ENCODE data around the gene BHLHE23.
A peak's percentile ranks its signal among the peaks of the same experiment; 100 is the strongest.

Gene BHLHE23

DNA sequence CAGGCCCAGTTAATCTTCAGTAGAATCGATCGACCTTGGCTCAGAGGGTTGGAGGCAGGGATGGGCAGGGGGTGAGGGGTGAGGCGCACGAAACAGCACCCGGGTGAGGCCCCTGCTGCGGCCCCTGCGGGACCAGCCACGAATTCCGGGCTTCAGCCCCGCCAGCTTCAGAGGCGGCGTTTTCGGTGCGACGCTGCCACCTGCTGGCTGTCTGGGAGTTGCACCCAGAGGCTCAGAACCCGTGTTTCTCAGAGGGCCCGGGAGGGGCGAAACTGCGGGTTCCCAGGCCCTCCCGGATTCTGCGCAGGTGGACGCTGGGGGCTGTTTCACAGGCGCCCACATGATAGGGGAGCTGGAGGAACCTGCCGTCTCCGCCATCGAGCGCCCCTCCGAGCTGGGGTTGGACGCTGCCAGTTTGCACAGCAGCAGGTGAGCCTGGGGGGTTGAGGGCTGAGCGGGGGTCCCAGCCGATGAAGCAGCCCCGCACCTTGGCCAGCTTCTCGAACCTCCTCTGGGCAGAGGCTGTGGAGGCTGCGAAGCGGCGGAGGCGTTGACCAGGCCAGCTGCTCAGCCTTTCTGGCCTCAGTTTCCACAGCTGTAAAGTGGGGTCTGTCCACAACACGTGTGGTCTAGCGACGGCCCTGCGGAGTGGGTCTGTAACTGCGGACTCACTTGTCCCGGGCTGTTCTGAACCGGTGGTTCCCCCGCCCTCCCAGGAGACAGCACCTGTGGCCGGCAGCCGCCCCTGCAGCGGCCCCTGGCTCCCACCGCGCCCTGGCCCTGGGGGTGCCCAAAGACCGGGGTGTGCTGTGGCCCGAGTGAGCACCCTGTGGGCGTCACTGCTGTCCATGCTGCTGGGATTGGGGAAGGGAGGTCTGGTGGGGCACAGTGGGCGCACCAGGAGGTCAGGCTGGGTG is 2.5 kb upstream of the BHLHE23 start:
- DNase-seq (ENCODE audit: low read depth), result peak; percentile 32

DNA sequence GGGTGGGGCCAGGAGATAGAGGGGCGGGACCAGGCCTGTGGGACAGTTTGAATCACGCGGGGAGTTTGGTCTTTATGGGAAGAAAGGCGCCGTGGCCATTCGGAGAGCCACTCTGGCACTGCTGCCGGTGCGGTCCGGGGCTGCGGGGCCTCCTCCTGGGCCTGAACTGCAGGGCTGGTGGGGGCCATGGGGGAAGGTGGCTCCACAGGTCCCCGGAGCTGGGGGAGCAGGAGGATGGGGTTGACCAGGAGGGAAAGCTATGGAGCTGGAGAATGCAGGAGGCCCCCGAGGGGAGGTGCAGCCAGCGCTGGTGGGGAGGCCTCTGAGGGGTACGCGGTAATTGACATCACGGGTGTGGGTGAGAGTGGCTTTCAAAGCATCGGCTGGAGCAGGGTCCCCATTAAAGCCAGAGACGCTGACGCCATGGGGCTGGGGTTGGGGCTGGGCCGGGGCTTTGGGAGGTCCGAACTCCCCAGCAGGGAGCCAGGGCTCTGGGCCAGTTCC is 1.8 kb upstream of the BHLHE23 start:
- DNase-seq (ENCODE audit: low read depth), result no peak

DNA sequence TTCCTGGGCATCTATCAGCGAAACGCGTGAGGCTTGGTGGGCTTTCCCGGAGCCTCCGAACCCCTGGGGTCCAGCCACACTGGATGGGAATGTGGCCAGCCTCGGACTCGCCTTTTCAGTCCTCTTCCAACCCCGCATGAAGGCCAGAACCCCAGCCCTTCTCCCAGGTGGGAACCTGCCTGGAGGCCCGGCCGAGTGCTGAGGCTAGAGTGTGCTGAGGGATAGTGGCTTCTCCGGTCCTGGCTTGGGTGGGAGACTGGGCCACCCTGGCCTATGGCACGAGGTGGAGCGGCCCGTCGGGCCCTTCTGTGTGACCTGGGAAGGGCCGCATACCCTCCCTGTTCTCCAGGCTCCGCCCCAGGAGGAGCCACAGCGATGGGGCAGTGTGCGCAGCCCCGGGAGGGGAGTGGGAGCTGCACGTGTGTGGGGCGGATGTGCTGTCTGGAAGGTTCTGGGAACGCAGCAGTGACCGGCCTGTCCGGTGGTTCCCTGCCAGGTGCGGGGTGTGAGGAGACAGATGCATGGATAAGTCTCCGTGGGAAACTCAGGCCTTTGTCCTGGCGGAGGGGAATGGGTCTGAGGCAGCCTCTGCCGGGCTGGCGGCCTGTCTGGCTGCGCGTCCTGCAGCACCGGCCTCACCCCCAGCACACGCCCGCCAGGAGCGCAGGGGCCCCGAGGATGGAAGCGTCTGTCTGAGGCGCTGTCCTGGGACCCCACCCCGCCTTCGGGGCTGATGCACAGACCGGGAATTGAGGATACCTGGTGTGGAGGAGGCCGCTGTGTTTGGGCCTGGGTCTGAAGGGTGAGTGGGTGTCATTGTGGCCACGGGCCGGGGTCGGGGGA is 1.1 kb upstream of the BHLHE23 start:
- DNase-seq (ENCODE audit: low read depth), result no peak

DNA sequence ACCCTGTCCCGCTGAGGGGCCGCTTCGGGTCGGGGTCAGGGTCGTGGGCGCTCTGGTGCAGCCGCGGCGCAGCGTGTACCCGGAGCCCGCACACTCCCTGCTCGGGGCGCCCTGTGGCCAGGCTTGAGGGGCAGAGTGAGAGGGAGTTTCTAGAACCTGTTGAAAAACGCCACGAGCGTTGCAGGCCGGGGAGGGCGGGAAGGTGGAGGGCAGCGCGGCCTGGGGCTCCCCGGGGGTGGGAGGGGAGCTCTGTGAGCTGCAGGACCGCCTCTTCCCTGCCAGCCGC is 539 bp upstream of the BHLHE23 start:
- DNase-seq (ENCODE audit: low read depth), result no peak

DNA sequence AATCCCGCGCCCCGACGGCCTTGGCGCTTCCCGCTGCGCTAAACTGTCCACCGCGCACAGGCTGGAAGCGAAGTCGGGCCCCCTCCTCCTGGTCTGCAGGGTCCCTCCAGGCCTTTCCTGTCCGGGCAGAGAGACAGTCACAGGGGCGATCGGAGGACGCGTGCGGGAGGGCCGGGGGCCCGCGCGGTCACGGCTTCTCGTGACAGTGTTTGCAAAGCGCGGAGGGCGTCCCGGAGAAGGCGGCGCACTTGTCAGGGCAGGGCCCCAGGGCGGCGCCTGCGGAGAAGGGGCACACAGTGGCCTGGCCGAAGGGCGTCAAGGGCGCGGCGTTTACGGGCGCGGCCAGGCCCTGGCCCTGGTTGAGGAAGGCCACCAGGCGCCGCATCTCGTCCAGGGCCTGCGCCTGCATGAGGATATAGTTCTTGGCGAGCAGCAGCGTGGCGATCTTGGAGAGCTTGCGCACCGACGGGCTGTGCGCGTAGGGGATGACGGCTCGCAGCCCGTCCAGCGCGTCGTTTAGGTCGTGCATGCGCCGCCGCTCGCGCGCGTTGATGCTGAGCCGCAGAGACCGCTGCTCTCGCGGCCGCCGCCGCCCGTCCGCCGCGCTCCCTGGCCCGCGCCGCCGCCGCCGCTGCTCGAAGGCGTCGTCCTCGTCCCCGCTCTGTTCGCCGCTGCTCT is 763 bp downstream of the BHLHE23 start:
- DNase-seq (ENCODE audit: low read depth), result no peak

DNA sequence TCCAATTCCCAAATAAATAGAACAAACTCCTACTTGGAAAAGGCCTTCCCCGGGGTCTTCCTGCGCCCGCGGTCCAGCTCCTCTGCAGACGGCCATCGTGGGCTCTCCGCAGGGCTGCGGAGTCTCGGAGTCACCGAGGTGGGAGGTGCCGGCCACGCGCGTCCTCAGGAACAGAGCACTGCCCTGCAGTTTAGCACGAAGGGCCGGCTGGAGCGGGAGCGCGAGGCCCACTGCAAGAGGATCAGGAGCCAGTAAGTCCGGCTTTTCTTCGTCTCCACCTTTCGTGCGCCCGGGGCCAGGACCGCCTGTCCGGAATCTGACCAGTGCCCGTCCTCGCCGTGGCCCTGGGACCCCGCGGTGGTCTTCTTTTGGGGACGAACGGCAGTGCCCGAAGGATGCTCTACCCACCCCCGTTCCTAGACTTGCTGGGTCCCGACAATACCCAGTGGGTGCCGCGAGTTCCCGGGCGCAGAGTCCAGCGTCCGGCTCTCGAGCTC is 1.4 kb downstream of the BHLHE23 start:
- DNase-seq (ENCODE audit: low read depth), result no peak

DNA sequence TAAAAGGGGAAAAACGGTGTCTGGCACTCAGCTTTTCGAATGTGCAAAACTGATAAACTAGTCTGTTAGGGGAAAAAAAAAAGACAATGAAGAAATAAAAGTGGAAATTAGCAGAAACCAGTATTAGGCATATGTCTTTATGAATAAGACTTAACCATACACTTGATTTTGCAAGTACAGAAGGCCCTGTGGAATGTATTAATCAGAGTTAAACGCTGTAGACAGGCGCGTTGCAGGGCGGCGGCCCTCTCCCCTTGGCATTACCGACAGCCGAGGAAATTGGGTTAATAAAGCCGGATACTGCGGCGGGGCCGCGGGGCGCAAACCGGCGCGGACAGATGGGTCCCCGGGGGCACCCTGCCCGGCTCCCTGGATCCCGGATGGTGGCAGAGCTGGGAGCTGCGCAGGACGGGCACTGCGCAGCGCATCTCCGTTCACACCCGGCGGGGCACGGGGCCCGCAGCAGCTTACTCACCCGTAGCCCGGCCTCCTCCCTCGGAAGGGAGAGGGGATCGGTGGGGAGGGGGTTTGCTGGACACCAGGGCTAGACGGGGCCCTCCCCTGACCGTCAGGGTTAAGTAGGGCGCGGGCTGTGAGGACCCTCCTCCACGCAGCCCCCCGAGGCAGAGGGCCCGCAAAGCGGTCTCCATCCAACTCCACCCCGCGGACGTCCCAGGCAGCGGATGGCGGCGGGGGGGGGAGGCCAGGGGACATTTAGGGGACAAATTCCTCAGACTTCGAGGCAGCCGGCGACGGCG is 2.0 kb downstream of the BHLHE23 start:
- no peak for DNase-seq (ENCODE audit: low read depth)

DNA sequence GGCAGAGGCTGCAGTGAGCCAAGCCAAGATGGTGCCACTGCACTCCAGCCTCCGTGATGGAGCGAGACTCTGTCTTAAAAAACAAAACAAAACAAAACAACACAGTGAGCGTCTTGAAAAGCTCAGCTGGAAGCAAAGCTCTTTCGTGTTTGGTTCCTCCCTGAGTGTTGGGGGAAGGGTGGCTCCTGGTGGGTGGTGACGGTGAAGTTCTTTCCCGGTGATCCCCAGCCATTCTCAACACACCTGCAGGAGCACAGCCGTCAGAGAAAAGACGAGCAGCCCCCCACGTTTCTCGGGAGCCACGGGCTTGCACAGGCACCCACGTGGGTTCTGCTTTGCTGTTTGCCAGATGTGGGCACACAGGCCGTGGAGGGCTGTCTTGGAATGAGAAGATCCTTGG is 3.2 kb downstream of the BHLHE23 start:
- no peak for DNase-seq (ENCODE audit: low read depth)

DNA sequence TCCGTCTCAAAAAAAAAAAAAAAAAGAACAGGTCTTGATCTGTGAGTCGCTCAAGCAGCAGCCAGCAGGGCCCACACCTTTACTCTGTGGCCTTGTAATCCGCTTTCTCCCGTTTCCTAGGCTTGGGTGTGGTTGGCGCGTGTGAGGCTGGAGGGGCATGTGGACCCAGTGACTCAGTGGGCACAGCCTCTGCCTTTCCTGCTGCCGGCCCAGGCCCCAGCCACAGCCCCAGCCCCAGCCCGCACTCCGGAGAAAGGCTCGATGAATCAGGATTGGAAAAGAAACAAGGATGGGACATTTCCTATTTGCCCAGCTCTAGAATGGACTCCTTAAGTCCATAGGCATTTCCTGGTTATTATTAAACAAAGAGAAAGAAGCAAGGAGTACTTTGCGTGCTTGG is 4.3 kb downstream of the BHLHE23 start:
- DNase-seq (ENCODE audit: low read depth), result no peak

DNA sequence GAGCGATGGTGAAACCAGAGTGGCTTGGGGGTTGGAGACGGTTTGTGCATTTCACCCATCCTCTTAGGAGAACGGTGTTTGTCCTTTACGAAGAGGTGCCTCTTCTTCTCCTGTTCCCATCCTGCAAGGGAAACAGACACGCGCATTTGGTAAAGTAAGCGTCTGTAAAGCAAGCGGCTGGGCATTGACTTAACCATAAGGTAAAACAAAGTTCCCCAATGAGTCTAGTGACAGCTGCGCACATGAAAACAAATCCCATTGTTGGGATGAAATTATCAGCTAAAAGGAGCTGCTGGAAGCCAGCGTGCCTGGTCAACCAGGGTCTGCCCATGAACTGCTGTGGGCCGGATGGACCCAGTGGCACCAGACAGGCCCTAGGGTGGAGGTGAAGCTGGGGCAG is 5.8 kb downstream of the BHLHE23 start:
- no peak for DNase-seq (ENCODE audit: low read depth)

DNA sequence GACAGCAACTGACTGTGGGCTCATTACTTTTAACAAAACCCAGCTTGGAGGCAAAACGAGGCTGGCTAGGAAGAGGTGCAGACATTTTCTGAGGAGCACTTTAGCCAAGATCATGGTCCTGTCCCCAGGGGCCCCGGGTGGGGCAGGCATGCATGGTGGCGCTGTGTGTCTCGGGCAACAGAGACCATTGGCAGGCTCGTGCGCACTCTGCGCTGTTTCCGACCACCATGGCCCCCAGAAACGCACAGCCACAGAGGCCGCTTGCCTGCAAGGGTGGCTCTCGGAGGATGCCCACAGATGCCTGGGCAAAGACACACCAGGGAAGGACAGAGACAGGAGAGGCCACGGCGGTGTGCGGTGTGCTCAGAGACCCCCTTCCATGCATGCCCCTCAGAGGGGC is 6.7 kb downstream of the BHLHE23 start:
- DNase-seq (ENCODE audit: low read depth), result no peak

DNA sequence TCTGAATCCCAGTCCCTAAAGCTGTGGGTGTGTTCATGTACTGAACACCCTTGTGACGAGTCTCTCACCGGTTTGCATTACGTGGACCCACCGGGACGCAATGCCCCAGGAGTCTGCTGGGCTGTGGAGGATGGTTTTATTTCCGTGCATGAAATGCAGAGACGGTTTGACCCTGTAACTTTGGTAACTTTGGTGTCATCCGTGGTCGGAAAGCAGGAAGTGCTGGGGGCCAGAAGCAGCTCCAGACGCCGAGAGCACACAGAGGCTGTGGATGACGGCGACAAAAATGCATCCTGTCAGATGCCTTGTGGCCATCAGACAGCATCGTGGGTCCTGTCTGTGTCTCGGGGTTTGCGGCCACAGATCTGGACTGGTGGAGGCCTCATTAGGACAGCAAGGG is 7.2 kb downstream of the BHLHE23 start:
- no peak for DNase-seq (ENCODE audit: low read depth)

DNA sequence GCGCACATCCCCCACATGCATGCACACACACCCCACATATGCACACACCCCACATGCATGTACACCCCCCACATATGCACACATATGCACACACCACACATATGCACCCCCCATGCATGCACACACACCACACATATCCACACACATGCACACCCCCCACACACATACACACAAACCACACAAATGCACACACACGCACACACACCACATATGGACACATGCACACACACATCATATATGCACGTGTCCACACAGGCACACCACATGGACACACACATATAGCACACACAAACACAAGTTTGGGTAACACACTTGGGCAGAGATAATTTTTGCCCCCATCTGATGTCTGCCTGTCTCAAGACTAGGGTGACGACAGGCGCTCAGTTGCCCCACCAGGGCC is 8.3 kb downstream of the BHLHE23 start:
- no peak for DNase-seq (ENCODE audit: low read depth)

DNA sequence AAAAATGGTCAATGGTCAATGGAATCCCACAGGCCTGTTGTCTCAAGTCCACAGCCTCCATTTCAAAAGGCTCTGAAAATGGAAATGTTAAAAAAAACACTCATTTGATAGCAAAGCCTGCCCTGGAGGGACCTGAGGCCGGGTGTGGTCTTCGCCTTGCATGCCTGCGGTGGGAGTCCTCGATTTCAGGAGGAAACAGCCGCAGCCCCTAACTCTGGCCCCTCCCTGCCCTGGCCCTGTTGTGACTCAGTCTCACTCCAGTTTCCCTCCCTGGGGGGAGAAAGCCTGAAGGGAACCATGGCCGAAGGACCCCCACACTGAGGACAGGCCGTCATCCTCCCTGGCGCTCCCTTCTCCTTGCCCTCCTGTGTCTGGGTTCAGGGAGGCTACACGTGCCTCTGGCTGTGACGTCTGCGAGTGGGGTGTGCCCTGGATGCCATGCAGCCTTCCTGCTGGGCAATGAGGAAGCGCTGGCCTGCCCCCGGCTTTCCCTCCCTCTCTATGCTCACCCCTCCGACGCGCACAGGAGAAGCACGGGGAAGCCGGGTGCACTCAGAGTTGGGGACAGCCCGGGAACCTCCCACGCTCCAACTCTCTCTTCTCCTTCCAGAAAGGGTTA is 9.2 kb downstream of the BHLHE23 start:
- no peak for DNase-seq (ENCODE audit: low read depth)

DNA sequence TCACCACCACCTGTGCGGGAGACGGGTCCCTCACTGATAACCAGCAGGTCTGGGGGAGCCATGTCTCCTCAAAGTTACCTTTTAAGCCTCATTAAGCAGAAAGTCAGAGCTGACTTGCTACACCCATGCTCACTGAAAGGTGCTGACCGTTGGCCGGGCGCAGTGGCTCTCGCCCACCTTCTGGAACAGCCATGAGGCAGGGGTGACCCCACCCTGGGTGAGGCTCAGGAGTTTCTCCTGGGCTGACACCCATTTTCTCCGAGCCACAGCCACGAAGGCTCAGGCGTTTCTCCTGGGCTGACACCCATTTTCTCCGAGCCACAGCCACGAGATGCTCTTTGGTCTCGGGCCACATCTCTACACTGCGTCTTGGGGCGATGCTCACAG is 10.2 kb downstream of the BHLHE23 start:
- DNase-seq (ENCODE audit: low read depth), result no peak

DNA sequence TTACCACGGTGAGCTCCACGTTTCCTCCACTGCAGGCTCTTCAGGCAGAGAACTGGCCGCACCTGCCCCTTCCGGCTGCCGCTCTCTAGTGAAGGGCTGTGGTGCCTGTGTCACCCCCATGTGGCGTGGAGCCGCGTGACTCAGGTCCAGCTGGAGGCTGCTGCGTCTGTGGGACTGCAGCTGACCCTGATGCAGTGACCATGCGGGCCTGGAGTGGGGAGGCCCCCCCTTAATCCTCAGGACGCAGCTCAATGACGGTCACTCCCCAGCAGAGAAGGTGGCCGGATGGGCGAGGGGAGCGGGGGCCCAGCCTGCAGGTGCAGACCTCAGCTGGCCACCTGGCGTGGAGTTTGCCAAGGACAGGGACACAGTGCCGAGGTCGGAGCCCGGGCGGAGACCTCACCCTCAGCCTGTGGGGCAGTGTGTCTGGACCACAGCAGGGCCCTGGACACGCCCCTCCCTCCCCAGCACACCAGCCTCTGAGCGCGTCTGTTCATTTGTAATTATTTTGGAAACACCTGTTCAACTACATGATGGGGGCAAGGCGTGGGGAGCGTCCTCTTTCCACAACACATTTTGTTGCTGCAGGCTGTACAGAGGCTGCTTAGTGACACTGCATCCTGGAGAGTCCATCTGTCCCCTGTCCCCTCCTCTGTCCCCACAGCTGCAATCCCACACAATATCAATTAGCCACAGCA is 10.7 kb downstream of the BHLHE23 start:
- no peak for DNase-seq (ENCODE audit: low read depth)

DNA sequence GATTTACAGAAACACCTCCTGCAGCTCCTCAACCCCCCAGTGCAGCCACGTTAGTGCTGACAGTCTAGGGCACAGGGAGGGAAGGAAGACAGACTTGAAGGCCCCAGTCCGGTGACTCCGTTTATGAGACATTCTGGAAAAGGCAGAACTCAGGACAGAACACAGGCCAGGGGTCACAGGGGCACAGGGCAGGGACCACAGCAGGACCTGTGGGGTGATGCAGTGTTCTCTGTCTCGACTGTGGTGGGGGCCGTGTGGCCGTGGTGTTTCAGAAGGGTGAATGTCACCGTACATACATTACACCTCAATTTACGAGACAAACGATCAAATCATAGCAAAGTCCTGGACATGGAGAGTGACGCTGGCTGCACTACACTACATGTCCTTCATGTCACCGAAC is 11.3 kb downstream of the BHLHE23 start:
- DNase-seq (ENCODE audit: low read depth), result no peak

DNA sequence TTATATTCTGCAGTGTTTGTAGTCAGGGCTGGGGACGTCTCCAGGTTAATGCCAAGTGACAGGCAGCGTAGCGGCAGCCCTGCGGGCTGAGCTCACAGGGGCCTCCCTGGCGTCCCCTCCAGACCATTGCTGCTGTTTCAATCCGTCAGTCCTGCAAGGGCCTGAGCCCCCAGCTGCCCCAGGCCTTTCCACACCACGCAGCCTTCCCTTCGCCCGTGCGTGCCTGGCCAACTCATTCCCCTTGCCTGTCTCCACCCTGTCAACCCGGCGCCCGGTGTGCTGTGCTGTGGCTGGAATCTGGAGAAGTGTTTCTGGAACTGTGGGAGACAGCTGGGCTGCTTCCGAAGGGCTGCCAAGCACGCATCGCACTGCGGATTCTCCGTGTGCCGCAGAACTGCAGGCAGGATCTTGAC is 11.9 kb downstream of the BHLHE23 start:
- DNase-seq (ENCODE audit: low read depth), result no peak

DNA sequence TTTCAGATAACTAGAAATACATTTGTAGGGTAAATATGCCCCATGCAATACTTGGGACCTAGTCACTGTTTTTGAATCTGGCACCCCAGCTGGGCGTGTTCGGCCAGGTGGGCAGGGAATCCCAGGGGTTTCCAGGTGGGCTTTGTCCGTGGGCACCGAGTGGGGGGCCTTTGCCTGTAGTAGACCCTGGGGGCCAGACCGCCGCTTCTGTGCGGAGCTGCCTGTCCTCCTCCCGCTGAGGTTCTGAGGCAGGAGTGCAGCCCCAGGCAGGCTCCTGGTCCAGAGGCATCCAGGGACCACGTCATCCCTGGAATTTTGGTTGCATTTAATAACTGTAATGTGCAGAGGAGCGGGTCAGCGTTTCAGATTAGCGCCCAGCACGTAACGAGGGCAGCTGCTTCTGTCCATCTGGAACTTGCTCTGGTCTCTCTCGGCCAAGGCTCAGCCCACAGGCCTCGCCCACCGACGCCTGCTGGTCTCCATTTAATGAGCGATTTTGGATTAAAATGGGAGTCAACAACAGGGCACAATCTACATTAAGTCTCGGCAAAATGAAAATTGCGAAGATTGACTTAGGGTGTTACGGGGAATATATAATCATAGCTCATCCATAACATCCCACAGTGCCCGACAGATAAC is 12.8 kb downstream of the BHLHE23 start:
- no peak for DNase-seq (ENCODE audit: low read depth)

DNA sequence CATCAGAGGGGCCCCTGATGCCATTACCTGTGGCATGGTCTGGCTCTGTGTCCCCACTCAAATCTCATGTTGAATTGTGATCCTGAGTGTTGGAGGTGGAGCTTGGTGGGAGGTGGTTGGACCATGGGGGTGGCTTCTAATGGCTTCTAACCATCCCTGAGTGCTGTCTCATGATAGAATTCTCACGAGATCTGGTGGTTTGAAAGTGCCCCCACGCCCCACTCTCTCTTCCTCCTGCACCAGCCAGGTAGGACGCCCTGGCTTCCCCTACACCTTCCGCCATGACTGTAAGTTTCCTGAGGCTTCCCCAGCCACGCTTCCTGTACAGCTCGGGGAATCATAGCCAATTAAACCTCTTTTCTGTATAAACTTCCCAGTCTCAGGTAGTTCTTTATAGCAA is 14.9 kb downstream of the BHLHE23 start:
- DNase-seq (ENCODE audit: low read depth), result no peak

Data from fibroblast of the conjunctiva (primary cell).